C4-2B (cell line): ENCODE results near the gene ASB3.

Experiments used
- ZFX ChIP-seq: fragments of 450-650 bp; IDR thresholded peaks from 2 replicates; pipeline ENCODE4 v1.6.1; 2017
- TF ChIP-seq, protein P1 (sequence below): fragments of 450-650 bp; conservative IDR thresholded peaks from 2 replicates; pipeline ENCODE4 v1.5.1; 2017; ENCODE audit warnings: mild to moderate bottlenecking

DNA sequence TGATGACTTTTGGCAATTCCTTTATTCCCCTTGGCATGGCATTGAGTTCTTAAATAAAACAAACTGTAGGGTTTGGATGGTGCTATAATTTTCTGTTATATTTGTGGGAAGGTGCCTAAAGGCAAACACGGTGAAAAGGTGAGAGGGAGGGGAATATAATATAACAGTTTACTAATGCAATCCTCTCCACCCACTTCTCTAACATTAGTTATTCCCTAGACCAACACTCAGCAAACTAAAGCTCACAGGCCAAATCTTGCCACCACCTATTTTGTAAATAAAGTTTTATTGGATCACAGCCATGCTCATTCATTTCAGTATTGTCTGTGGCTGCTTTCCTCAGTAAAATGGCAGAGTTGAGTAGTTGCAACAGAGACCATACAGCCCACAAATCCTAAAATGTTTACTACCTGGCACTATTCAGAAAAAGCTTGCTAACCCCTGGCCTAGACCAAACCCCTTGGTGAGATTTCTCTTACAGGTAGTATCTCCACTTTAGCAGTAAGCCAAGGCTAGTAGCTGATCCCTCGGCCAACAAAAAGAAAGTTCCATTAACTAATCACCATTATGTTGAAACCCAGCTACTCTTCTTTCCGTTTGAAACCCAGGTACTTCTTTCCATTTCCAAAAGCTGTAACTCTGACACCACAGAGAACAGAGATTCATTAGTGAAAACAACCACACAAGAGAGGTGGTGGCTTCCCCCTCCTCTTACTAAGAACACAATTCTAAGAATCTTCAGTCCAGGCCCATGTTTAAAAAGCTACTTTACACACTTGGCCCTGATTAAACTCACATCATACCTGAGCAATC, 155.2 kb downstream of the ASB3 start:
- TF ChIP-seq, protein P1, sequence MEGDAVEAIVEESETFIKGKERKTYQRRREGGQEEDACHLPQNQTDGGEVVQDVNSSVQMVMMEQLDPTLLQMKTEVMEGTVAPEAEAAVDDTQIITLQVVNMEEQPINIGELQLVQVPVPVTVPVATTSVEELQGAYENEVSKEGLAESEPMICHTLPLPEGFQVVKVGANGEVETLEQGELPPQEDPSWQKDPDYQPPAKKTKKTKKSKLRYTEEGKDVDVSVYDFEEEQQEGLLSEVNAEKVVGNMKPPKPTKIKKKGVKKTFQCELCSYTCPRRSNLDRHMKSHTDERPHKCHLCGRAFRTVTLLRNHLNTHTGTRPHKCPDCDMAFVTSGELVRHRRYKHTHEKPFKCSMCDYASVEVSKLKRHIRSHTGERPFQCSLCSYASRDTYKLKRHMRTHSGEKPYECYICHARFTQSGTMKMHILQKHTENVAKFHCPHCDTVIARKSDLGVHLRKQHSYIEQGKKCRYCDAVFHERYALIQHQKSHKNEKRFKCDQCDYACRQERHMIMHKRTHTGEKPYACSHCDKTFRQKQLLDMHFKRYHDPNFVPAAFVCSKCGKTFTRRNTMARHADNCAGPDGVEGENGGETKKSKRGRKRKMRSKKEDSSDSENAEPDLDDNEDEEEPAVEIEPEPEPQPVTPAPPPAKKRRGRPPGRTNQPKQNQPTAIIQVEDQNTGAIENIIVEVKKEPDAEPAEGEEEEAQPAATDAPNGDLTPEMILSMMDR: no peak
- no peak for TF ChIP-seq ZFX
